ENCODE measurements around the gene SLC38A11.

SLC38A11 gene

DNA sequence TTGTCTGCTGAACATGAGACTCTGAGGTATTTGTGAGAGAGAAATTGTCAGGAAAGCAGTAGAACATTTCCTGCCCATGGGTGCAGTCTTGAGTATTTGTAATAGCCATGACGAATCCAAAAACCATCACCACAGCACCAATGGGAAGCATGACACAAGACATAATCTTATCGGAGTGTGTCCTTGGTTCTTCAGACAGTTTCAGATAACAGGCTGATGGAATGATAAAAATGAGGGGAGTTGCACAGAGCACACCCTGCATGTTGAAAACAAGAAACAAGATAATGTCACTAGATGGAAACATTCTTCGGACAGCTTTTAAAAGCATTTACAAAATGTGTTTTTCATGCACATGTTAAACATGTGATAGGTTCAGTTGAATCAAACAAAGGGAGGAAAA is 56.9 kb downstream of the SLC38A11 start (continued):
- no peak for TF ChIP-seq ZNF645 (tag by site-specific recombination; IDR thresholded peaks at IDR 0.05)
- no peak for TF ChIP-seq ZNF768 (tag by site-specific recombination; IDR thresholded peaks at IDR 0.05)
- TF ChIP-seq ZNF777 (tag by site-specific recombination; IDR thresholded peaks at IDR 0.05; ENCODE audit: borderline replicate concordance) = no peak
- TF ChIP-seq ZNF843 (tag by site-specific recombination; IDR thresholded peaks at IDR 0.05) = 0 out of 2 replicates have a peak, but pooled peaks have one; percentile 45
- TF ChIP-seq, protein P1, sequence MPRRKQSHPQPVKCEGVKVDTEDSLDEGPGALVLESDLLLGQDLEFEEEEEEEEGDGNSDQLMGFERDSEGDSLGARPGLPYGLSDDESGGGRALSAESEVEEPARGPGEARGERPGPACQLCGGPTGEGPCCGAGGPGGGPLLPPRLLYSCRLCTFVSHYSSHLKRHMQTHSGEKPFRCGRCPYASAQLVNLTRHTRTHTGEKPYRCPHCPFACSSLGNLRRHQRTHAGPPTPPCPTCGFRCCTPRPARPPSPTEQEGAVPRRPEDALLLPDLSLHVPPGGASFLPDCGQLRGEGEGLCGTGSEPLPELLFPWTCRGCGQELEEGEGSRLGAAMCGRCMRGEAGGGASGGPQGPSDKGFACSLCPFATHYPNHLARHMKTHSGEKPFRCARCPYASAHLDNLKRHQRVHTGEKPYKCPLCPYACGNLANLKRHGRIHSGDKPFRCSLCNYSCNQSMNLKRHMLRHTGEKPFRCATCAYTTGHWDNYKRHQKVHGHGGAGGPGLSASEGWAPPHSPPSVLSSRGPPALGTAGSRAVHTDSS (tag by site-specific recombination; IDR thresholded peaks at IDR 0.05) = no peak
- TF ChIP-seq SETDB1 (IDR thresholded peaks at IDR 0.05; ENCODE audit: insufficient read length, low read length) = no peak
- TF ChIP-seq KLF8 (tag by site-specific recombination; IDR thresholded peaks at IDR 0.05) = 0 out of 2 replicates have a peak, but pooled peaks have one; percentile 32
- TF ChIP-seq, protein P2, sequence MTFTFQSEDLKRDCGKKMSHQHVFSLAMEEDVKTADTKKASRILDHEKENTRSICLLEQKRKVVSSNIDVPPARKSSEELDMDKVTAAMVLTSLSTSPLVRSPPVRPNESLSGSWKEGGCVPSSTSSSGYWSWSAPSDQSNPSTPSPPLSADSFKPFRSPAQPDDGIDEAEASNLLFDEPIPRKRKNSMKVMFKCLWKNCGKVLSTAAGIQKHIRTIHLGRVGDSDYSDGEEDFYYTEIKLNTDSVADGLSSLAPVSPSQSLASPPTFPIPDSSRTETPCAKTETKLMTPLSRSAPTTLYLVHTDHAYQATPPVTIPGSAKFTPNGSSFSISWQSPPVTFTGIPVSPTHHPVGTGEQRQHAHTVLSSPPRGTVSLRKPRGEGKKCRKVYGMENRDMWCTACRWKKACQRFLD (tag by site-specific recombination; IDR thresholded peaks at IDR 0.05) = no peak
- no peak for TF ChIP-seq AEBP2 (tag by site-specific recombination; IDR thresholded peaks at IDR 0.05; ENCODE audit: borderline replicate concordance)
- TF ChIP-seq PRDM1 (tag by site-specific recombination; IDR thresholded peaks at IDR 0.05) = no peak
- TF ChIP-seq ZNF184 (tag by site-specific recombination; IDR thresholded peaks at IDR 0.05) = no peak
- TF ChIP-seq ZNF514 (tag by site-specific recombination; IDR thresholded peaks at IDR 0.05) = no peak
- TF ChIP-seq KLF10 (tag by site-specific recombination; IDR thresholded peaks at IDR 0.05) = no peak
- TF ChIP-seq ZNF654 (tag by site-specific recombination; IDR thresholded peaks at IDR 0.05; ENCODE audit: low read depth) = no peak
- no peak for TF ChIP-seq GLI2 (tag by site-specific recombination; IDR thresholded peaks at IDR 0.05; ENCODE audit: borderline replicate concordance, low read depth)
- TF ChIP-seq ZFHX2 (tag by site-specific recombination; conservative IDR thresholded peaks at IDR 0.05) = no peak
- no peak for TF ChIP-seq ZNF23 (tag by site-specific recombination; IDR thresholded peaks at IDR 0.05; ENCODE audit: borderline replicate concordance)
- TF ChIP-seq, protein P3, sequence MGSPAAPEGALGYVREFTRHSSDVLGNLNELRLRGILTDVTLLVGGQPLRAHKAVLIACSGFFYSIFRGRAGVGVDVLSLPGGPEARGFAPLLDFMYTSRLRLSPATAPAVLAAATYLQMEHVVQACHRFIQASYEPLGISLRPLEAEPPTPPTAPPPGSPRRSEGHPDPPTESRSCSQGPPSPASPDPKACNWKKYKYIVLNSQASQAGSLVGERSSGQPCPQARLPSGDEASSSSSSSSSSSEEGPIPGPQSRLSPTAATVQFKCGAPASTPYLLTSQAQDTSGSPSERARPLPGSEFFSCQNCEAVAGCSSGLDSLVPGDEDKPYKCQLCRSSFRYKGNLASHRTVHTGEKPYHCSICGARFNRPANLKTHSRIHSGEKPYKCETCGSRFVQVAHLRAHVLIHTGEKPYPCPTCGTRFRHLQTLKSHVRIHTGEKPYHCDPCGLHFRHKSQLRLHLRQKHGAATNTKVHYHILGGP (tag by site-specific recombination; IDR thresholded peaks at IDR 0.05) = no peak
- TF ChIP-seq ZNF571 (tag by site-specific recombination; IDR thresholded peaks at IDR 0.05) = no peak
- no peak for TF ChIP-seq ZNF610 (tag by site-specific recombination; IDR thresholded peaks at IDR 0.05; ENCODE audit: borderline replicate concordance)
- TF ChIP-seq ZXDB (tag by site-specific recombination; IDR thresholded peaks at IDR 0.05) = peak; percentile 57
- TF ChIP-seq ZNF624 (tag by site-specific recombination; IDR thresholded peaks at IDR 0.05) = no peak
- no peak for TF ChIP-seq ZNF501 (tag by site-specific recombination; IDR thresholded peaks at IDR 0.05)
- TF ChIP-seq ZNF529 (tag by site-specific recombination; IDR thresholded peaks at IDR 0.05; ENCODE audit: insufficient replicate concordance) = no peak
- TF ChIP-seq ZFP69B (tag by site-specific recombination; IDR thresholded peaks at IDR 0.05) = no peak
- TF ChIP-seq ZFP3 (tag by site-specific recombination; IDR thresholded peaks at IDR 0.05; ENCODE audit: low read depth) = no peak
- no peak for TF ChIP-seq BCL11B (tag by site-specific recombination; IDR thresholded peaks at IDR 0.05; ENCODE audit: low read depth)
- TF ChIP-seq ZBTB8A (tag by site-specific recombination; IDR thresholded peaks at IDR 0.05) = no peak
- TF ChIP-seq SCRT1 (tag by site-specific recombination; IDR thresholded peaks at IDR 0.05; ENCODE audit: borderline replicate concordance) = no peak
- TF ChIP-seq IKZF3 (tag by site-specific recombination; IDR thresholded peaks at IDR 0.05) = no peak
- no peak for TF ChIP-seq ZNF585B (tag by site-specific recombination; IDR thresholded peaks at IDR 0.05)
- TF ChIP-seq ZNF677 (tag by site-specific recombination; IDR thresholded peaks at IDR 0.05) = no peak
- no peak for TF ChIP-seq ZNF404 (tag by site-specific recombination; IDR thresholded peaks at IDR 0.05)
- 0 out of 2 replicates have a peak, but pooled peaks have one; percentile 6 for TF ChIP-seq GLIS1 (tag by site-specific recombination; IDR thresholded peaks at IDR 0.05)
- TF ChIP-seq, protein P4, sequence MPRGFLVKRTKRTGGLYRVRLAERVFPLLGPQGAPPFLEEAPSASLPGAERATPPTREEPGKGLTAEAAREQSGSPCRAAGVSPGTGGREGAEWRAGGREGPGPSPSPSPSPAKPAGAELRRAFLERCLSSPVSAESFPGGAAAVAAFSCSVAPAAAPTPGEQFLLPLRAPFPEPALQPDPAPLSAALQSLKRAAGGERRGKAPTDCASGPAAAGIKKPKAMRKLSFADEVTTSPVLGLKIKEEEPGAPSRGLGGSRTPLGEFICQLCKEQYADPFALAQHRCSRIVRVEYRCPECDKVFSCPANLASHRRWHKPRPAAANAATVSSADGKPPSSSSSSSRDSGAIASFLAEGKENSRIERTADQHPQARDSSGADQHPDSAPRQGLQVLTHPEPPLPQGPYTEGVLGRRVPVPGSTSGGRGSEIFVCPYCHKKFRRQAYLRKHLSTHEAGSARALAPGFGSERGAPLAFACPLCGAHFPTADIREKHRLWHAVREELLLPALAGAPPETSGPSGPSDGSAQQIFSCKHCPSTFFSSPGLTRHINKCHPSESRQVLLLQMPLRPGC (tag by site-specific recombination; IDR thresholded peaks at IDR 0.05) = no peak
